M059J (cell line): ENCODE data around the gene MRPS7. TPM values are rescaled to one million over a fixed set of nuclear protein-coding genes. Genes with fewer than 3 reads are reported as not detected.

Source experiments
- DNase-seq: peaks from one replicate; pipeline ENCODE4 v3.0.0-alpha.2; 2012; ENCODE audit warnings: low read depth
- total RNA-seq: library from RNA; depleted of rRNA; stranded (reverse); fragments of >200 nt; shearing (Covaris generic); gene quantifications from 2 replicates; pipeline ENCODE4 v1.2.3, GENCODE V29; 2014; rRNA removed

MRPS7 gene
- total RNA-seq, result 36.4 and 44.7 TPM in 2 replicates

- DNase-seq, result peak; percentile 87
These were observed at the start of gene MRPS7, which contains the start of gene GGA3 for GRCh38 chr17:75261336-75262111. TSS of gene MRPS7 (plus strand) at chr17:75261879. CDS start at chr17:75261901, 22 bp downstream. TSS of gene GGA3 (minus strand) at chr17:75261606. CDS start at chr17:75261587, 19 bp downstream.

DNA sequence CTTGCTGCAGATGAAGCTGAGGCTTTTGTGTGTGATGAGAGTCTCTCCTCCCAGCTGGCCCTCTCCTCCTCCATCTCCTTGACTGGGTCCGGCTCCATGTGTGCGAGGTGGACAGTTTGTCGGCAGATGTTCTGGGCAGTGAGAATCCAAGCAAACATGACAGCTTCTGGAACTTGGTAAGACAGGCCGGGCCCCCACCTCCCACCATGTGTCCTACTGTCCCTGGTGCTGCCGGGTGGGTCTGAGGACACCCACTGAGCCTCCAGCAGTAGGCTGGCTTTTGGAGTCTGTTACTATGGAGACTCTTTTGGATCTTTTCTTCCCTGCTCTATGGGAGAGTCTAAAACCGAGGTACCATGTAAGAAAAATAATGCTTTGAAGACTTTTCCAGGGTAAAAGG lies 43.5 kb upstream of the MRPS7 start:
- DNase-seq, result no peak

GRCh38 chr17:75219815-75220214 lies 41.9 kb upstream of the MRPS7 start:
- DNase-seq, result no peak

GRCh38 chr17:75225016-75225415 lies 36.7 kb upstream of the MRPS7 start:
- no peak for DNase-seq

DNA sequence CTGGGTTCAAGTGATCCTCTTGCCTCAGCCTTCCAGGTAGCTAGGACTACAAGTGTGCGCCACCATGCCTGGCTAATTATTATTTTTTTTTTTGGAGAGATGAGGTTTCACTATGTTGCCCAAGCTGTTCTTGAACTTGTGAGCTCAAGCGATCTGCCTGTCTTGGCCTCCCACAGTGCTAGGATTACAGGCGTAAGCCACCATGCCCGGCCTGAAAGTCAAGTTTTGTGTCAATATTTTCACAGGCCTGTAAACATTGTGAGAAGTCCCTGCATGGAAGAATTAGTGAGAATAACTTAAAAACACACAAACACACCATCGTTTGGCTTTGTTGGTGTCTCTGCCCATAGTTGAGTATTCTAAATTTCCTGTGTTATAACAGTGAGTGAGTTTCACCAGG lies 34.0 kb upstream of the MRPS7 start:
- no peak for DNase-seq

- no peak for DNase-seq
These were observed 33.4 kb upstream of the MRPS7 start for GRCh38 chr17:75228305-75228704.

GRCh38 chr17:75228847-75229246 lies 32.8 kb upstream of the MRPS7 start:
- DNase-seq, result no peak

DNA sequence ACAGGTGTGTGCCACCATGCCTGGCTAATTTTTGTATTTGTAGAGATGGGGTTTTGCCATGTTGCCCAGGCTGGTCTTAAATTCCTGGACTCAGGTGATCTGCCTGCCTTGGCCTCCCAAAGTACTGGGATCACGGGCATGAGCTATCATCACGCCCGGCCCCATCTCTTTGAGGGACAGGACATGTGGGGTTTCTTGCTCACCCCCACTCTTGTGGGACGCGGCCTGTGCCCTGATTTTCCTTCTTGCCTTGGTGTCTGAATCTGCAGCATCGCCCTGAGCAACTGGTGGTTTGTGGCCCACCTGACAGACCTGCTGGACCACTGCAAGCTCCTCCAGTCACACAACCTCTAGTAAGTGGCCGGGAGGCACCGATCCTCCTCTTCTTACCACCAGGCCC lies 30.6 kb upstream of the MRPS7 start:
- DNase-seq, result no peak

GRCh38 chr17:75231741-75232464 lies 29.8 kb upstream of the MRPS7 start:
- DNase-seq, result no peak

DNA sequence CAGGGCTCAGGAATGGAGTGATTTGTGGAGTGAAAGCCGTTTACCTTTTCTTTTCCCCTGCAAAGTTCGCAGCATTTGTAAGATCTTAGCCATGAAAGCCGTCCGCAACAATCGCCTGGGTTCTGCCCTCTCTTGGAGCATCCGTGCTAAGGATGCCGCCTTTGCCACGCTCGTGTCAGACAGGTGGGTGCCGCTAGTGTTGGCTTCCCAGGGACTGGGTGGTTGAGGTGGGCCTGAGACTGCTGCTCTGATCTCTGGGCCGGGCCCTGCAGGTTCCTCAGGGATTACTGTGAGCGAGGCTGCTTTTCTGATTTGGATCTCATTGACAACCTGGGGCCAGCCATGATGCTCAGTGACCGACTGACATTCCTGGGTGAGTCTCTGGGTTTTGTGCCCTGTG lies 28.9 kb upstream of the MRPS7 start:
- no peak for DNase-seq

- DNase-seq, result no peak
These were observed 24.3 kb upstream of the MRPS7 start for GRCh38 chr17:75237100-75238014.

DNA sequence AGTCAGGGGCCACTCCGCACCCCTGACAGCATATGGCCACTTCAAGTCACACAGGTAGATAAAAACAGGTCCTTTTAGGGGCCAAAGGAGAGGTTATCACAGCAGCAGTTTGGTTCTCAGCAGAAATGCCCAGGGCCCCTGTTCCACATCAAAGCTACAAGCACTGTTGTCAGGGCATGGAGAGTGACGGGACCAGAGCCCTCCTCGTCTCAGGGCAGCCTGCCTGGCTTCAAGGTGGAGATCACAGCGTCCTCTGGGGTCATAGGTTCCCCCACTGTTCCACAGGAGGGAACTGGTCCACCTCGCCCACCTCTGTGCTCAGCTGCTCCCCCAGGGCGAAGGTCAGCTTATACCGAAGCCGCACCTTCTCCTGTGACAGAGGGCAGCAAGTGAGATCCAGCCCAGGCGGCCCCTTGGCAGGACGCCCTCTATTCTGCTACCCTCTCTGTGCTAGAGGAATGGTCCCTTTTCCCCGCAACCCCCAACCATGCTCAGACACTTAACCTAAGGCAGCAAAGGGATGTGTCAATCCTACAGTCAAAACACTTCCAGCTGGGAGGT lies 23.6 kb upstream of the MRPS7 start:
- DNase-seq, result no peak

GRCh38 chr17:75238684-75239191 lies 22.9 kb upstream of the MRPS7 start:
- DNase-seq, result peak; percentile 56

DNA sequence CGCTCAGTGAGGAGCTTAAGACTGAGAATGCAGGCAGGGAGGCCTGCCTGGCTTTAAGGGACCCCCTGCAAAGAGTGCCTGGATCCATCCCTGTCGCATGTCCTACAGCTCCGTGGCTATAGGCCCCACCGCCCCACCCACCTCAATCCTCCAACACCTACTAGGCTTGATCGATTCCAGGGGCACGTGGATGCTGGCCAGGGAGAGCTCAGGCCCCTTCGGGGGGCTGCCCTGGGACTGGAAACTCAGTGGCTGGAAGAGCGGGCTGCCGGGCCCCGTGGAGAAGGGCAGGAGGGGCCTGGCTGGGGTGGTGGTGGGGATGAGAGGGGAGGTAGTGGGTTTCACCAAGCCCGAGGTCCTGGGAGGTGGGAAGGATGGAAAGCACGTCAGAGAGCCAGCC lies 22.5 kb upstream of the MRPS7 start:
- no peak for DNase-seq

- DNase-seq, result no peak
These were observed 21.8 kb upstream of the MRPS7 start for GRCh38 chr17:75239778-75240393.

- DNase-seq, result no peak
These were observed 21.1 kb upstream of the MRPS7 start for GRCh38 chr17:75240394-75241142.

DNA sequence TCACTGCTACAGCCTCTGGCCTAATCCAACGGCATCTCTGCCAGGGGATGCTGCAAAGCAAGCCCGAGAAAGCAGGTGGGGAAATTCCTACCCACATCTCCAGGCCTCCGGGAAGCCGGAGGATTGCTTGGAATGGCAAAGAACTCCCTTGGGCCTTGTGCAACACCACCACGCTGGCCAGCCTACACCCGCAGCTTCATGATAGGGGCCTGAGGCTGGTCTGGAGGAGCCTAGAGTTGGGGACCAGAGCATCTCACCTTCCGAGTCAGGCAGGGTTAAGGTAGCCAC lies 20.6 kb upstream of the MRPS7 start:
- no peak for DNase-seq

DNA sequence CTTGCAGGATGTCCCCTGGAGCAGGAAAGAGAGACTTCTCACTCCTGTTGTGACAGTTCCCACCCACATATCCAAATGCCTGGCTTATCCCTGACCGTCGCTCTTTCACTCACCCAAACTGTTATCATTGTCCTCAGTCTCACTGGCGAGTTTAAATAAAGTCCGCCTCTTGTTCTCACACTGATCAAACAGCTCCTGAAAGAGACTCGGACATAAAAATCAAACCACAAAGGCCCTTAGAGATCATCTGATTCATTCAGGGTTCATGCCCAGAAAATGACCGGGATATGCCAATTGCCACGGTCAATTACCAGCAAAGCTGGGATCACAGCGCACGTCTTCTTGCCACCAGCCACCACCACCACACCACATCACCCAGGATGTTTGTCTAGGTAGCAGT lies 20.2 kb upstream of the MRPS7 start:
- DNase-seq, result no peak

GRCh38 chr17:75241996-75242460 lies 19.7 kb upstream of the MRPS7 start:
- no peak for DNase-seq

DNA sequence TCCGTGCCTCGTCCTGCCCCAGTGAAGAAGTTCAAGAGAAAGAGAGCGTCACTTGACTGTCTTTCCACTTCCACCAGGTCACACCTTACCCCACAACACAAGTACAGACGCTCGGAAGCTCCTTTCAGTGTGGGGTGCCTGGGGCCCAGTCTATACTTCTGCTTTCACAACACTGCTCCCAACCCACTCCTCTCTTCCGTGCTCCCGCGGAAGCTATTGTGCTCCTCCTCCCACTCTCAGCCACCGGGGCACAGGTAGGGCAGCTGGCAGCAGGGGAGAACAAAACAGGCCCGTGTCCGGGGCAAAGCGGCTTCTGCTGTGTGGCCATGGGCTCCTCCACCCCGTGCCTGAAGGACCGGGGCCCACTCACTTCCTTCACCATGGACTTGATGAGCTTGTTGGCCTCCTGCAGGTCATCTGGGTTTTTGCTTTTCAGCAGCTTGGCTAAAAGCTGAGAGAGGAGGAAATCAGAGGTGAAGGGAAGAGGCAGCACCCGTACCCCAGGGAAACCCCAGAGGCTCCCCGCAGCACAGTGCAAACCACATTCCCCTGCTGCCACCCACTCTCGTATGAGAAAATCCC lies 19.1 kb upstream of the MRPS7 start:
- DNase-seq, result no peak
